Trophoblast cell (in vitro differentiated cells and primary cell): ENCODE results near the gene PPL.

Experiments used
- DNase-seq, 2 donors: peaks; one replicate each; pipeline ENCODE4 v3.0.0-alpha.2; 2016
- H2AFZ ChIP-seq: 2 replicates; pipeline ENCODE4 v1.6.1; 2013; ENCODE audit warnings: low read length, moderate library complexity, mild to moderate bottlenecking; ENCODE audit not compliant: insufficient read depth, poor library complexity
- H2AK5ac ChIP-seq: 2 replicates; pipeline ENCODE4 v1.6.1; 2013; ENCODE audit warnings: mild to moderate bottlenecking, low read length
- H2BK120ac ChIP-seq: 2 replicates; pipeline ENCODE4 v1.6.1; 2013; ENCODE audit warnings: low read length, mild to moderate bottlenecking, moderate library complexity; ENCODE audit not compliant: insufficient read depth, poor library complexity
- H2BK12ac ChIP-seq: 2 replicates; pipeline ENCODE4 v1.6.1; 2013; ENCODE audit warnings: mild to moderate bottlenecking, low read length, moderate library complexity
- H2BK5ac ChIP-seq: 2 replicates; pipeline ENCODE4 v1.6.1; 2013; ENCODE audit warnings: low read length, low read depth, moderate library complexity, mild to moderate bottlenecking; ENCODE audit not compliant: poor library complexity
- H3K14ac ChIP-seq: 2 replicates; pipeline ENCODE4 v1.6.1; 2013; ENCODE audit warnings: mild to moderate bottlenecking, low read length
- H3K18ac ChIP-seq: 2 replicates; pipeline ENCODE4 v1.6.1; 2013; ENCODE audit warnings: mild to moderate bottlenecking, low read length
- H3K23ac ChIP-seq: 2 replicates; pipeline ENCODE4 v1.6.1; 2013; ENCODE audit warnings: low read length
- H3K27ac ChIP-seq: 2 replicates; pipeline ENCODE4 v1.5.1; 2013; ENCODE audit warnings: low read depth, mild to moderate bottlenecking, inconsistent platforms, low read length, moderate library complexity
- H3K27me3 ChIP-seq: 2 replicates; pipeline ENCODE4 v1.6.1; 2013; ENCODE audit warnings: inconsistent platforms, mild to moderate bottlenecking, low read length, moderate library complexity; ENCODE audit not compliant: insufficient read depth
- H3K36me3 ChIP-seq, 2 experiments: 1 replicate in 1 of 2; 2 replicates in 1 of 2; pipeline ENCODE4 v1.6.1; 2013; ENCODE audit warnings: low read length in 2 of 2, mild to moderate bottlenecking in 2 of 2, moderate library complexity in 1 of 2; ENCODE audit not compliant: insufficient read depth in 2 of 2, control insufficient read depth in 1 of 2
- H3K4ac ChIP-seq: 2 replicates; pipeline ENCODE4 v1.6.1; 2013; ENCODE audit warnings: low read depth, mild to moderate bottlenecking, low read length, moderate library complexity
- H3K4me1 ChIP-seq, 2 experiments: 1 replicate in 1 of 2; 2 replicates in 1 of 2; pipeline ENCODE4 v1.6.1; 2013; ENCODE audit warnings: low read length in 2 of 2, mild to moderate bottlenecking in 2 of 2, moderate library complexity in 1 of 2; ENCODE audit not compliant: insufficient read depth in 2 of 2, control insufficient read depth in 1 of 2
- H3K4me2 ChIP-seq: 2 replicates; pipeline ENCODE4 v1.6.1; 2013; ENCODE audit warnings: inconsistent platforms, mild to moderate bottlenecking, low read length, moderate library complexity
- H3K4me3 ChIP-seq: 2 replicates; pipeline ENCODE4 v1.5.1; 2013; ENCODE audit warnings: mild to moderate bottlenecking, low read depth, low read length, inconsistent platforms
- H3K79me1 ChIP-seq: one replicate; pipeline ENCODE4 v1.6.1; 2013; ENCODE audit warnings: low read length
- H3K79me2 ChIP-seq: 2 replicates; pipeline ENCODE4 v1.6.1; 2013; ENCODE audit warnings: low read length, mild to moderate bottlenecking; ENCODE audit not compliant: control insufficient read depth, insufficient read depth, poor library complexity
- H3K9ac ChIP-seq: 2 replicates; pipeline ENCODE4 v1.6.1; 2013; ENCODE audit warnings: mild to moderate bottlenecking, low read length
- H3K9me3 ChIP-seq: 2 replicates; pipeline ENCODE4 v1.6.1; 2013; ENCODE audit warnings: low read depth, mild to moderate bottlenecking, control low read depth, inconsistent platforms, low read length; ENCODE audit not compliant: insufficient read depth
- H4K12ac ChIP-seq: 2 replicates; pipeline ENCODE4 v1.6.1; 2013; ENCODE audit warnings: low read depth, mild to moderate bottlenecking, low read length, moderate library complexity
- H4K8ac ChIP-seq: 2 replicates; pipeline ENCODE4 v1.6.1; 2013; ENCODE audit warnings: low read depth, mild to moderate bottlenecking, low read length, moderate library complexity
- H4K91ac ChIP-seq: one replicate; pipeline ENCODE4 v1.6.1; 2013; ENCODE audit warnings: low read depth, mild to moderate bottlenecking, low read length, moderate library complexity
- WGBS: extraction: QIAGEN DNeasy Blood & Tissue Kit; methylation state at CpG from one replicate; pipeline ENCODE4 v1.1.7; 2013; ENCODE audit warnings: missing lambda C conversion rate; ENCODE audit not compliant: insufficient read length, insufficient coverage; ENCODE audit errors: extremely low coverage; 5-methylcytosine and 5-hydroxymethylcytosine counted together

The PPL gene

GRCh38 chr16:4918781-4919251 is 18.1 kb downstream of the PPL start:
- Histone ChIP-seq H2AFZ (peak overlapping the region; percentile 5), H3K9me3 (no peaks in the 10 kb centered on the region), H3K27ac (no peak overlapping the region), H3K79me1 (no peaks in the 10 kb centered on the region), H2BK5ac (no peak overlapping the region), H3K79me2 (no peaks in the 10 kb centered on the region), H3K4ac (no peak overlapping the region), H3K14ac (no peak overlapping the region), H4K8ac (peak overlapping the region; percentile 23), H4K91ac (peak overlapping the region; percentile 40), H3K36me3 (no peaks in the 10 kb centered on the region), H3K23ac (no peak overlapping the region), H2AK5ac (no peak overlapping the region), H3K9ac (no peak overlapping the region), H3K4me2 (no peak overlapping the region), H2BK120ac (no peak overlapping the region), H3K27me3 (no peaks in the 10 kb centered on the region), H3K4me1 (peaks cover 6 to 11% of the 10 kb centered on the region in 2 experiments), H4K12ac (no peak overlapping the region), H3K4me3 (no peak overlapping the region), H2BK12ac (no peak overlapping the region), H3K18ac (no peak overlapping the region)
- no CpG with 5 or more reads among the region's 13 CpGs for WGBS
- DNase-seq, result peak in 1 of 2 donors; percentile 41

- WGBS, result no CpG with 5 or more reads among the region's 4 CpGs
- no peak overlapping the region for H2BK12ac ChIP-seq
Measured at GRCh38 chr16:4917117-4917516, 19.8 kb downstream of the PPL start.

GRCh38 chr16:4915226-4915761 is 21.7 kb downstream of the PPL start:
- H4K8ac ChIP-seq, result no peak overlapping the region
- WGBS, result no CpG with 5 or more reads among the region's 11 CpGs
- no peak overlapping the region for H4K91ac ChIP-seq
- no peaks in the 10 kb centered on the region for H3K27me3 ChIP-seq
- DNase-seq, result peak; percentile 26
- no peak overlapping the region for H3K27ac ChIP-seq
- H2BK120ac ChIP-seq, result no peak overlapping the region
- peaks cover 6 to 11% of the 10 kb centered on the region in 2 experiments for H3K4me1 ChIP-seq
- H3K23ac ChIP-seq, result no peak overlapping the region
- no peaks in the 10 kb centered on the region for H3K79me1 ChIP-seq
- no peak overlapping the region for H2AK5ac ChIP-seq
- no peak overlapping the region for H2BK5ac ChIP-seq
- H3K9ac ChIP-seq, result no peak overlapping the region
- no peaks in the 10 kb centered on the region for H3K9me3 ChIP-seq
- H2BK12ac ChIP-seq, result no peak overlapping the region
- H3K4me3 ChIP-seq, result no peak overlapping the region
- H4K12ac ChIP-seq, result no peak overlapping the region
- no peaks in the 10 kb centered on the region for H3K36me3 ChIP-seq
- no peak overlapping the region for H3K18ac ChIP-seq
- H3K4ac ChIP-seq, result no peak overlapping the region
- no peak overlapping the region for H2AFZ ChIP-seq
- H3K4me2 ChIP-seq, result no peak overlapping the region
- no peak overlapping the region for H3K14ac ChIP-seq
- no peaks in the 10 kb centered on the region for H3K79me2 ChIP-seq

More at GRCh38 chr16:4917117-4917516, 19.8 kb downstream of the PPL start:
- H3K27ac ChIP-seq, result no peak overlapping the region
- H3K4ac ChIP-seq, result no peak overlapping the region
- H3K4me2 ChIP-seq, result no peak overlapping the region
- H3K14ac ChIP-seq, result no peak overlapping the region
- no peak for DNase-seq
- H3K4me3 ChIP-seq, result no peak overlapping the region
- no peaks in the 10 kb centered on the region for H3K36me3 ChIP-seq
- H3K79me2 ChIP-seq, result no peaks in the 10 kb centered on the region
- no peak overlapping the region for H2BK5ac ChIP-seq
- no peak overlapping the region for H4K8ac ChIP-seq
- H3K9me3 ChIP-seq, result no peaks in the 10 kb centered on the region
- no peak overlapping the region for H4K12ac ChIP-seq
- H3K23ac ChIP-seq, result no peak overlapping the region
- H2BK120ac ChIP-seq, result no peak overlapping the region
- no peaks in the 10 kb centered on the region for H3K79me1 ChIP-seq
- no peak overlapping the region for H2AK5ac ChIP-seq
- no peak overlapping the region for H4K91ac ChIP-seq
- H3K27me3 ChIP-seq, result no peaks in the 10 kb centered on the region
- H2AFZ ChIP-seq, result no peak overlapping the region
- no peak overlapping the region for H3K18ac ChIP-seq
- H3K9ac ChIP-seq, result no peak overlapping the region
- peaks cover 6 to 11% of the 10 kb centered on the region in 2 experiments for H3K4me1 ChIP-seq

- Histone ChIP-seq H4K91ac (no peak overlapping the region), H3K9ac (no peak overlapping the region), H3K14ac (no peak overlapping the region), H3K18ac (no peak overlapping the region), H3K4me3 (no peak overlapping the region), H3K23ac (no peak overlapping the region), H3K4me1 (peaks cover 6 to 11% of the 10 kb centered on the region in 2 experiments), H3K36me3 (no peaks in the 10 kb centered on the region), H3K27me3 (no peaks in the 10 kb centered on the region), H2AK5ac (no peak overlapping the region), H3K4ac (no peak overlapping the region), H2AFZ (no peak overlapping the region), H2BK12ac (no peak overlapping the region), H4K8ac (no peak overlapping the region), H2BK120ac (no peak overlapping the region), H3K27ac (no peak overlapping the region), H4K12ac (no peak overlapping the region), H2BK5ac (no peak overlapping the region), H3K79me1 (no peaks in the 10 kb centered on the region), H3K79me2 (no peaks in the 10 kb centered on the region), H3K4me2 (no peak overlapping the region), H3K9me3 (no peaks in the 10 kb centered on the region)
- WGBS, result no CpG with 5 or more reads among the region's 7 CpGs
- DNase-seq, result no peak
Measured at GRCh38 chr16:4914528-4915225, 22.3 kb downstream of the PPL start.
